ENCODE results near the gene CABP2. TPM values are rescaled to one million over a fixed set of nuclear protein-coding genes. Genes with fewer than 3 reads are reported as not detected.

Gene CABP2
- total RNA-seq: not detected in 2 replicates

DNA sequence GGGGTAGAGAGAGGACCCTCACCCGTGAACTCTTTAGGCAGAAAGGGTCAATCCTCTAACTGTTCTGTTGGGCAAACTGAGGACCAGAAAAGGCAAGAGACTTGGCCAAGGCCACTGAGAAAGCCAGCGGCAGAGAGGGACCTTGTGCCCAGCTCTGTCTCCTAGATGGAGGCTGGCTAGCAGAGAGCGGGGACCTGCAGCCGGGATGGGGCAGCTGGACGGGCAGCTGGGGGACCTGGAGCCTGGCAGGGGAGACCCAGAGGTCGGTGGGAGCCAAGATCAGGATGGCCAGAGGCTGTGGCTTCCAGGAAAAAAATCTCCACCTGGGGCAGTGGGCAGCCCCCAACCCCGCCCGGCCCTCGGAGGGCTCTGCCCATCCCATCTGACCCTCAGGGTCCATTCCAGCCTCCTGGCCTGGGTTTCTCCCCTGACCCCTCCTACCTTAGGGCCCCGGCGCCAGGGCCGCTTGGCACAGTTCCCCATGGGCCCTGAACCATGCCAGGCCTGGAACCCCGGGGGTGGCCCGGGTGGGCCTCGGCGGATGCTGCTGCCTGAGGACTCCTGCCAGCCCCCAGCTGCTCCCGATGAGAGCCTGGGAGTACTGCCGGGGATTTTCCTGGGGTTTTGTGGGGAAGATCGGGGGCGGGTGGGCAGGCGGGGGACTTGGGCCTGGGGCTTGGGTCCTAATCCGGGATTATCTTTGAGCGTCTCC is at the start of gene CABP2:
Gene CABP2 (minus strand): TSS at position 603 of the 712 bp plus-strand sequence. CDS start 120 bp downstream, at position 483.
- TF ChIP-seq, protein P1, sequence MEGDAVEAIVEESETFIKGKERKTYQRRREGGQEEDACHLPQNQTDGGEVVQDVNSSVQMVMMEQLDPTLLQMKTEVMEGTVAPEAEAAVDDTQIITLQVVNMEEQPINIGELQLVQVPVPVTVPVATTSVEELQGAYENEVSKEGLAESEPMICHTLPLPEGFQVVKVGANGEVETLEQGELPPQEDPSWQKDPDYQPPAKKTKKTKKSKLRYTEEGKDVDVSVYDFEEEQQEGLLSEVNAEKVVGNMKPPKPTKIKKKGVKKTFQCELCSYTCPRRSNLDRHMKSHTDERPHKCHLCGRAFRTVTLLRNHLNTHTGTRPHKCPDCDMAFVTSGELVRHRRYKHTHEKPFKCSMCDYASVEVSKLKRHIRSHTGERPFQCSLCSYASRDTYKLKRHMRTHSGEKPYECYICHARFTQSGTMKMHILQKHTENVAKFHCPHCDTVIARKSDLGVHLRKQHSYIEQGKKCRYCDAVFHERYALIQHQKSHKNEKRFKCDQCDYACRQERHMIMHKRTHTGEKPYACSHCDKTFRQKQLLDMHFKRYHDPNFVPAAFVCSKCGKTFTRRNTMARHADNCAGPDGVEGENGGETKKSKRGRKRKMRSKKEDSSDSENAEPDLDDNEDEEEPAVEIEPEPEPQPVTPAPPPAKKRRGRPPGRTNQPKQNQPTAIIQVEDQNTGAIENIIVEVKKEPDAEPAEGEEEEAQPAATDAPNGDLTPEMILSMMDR (IDR thresholded peaks at IDR 0.05; ENCODE audit: extremely low read depth, low read depth, low read length): no peak
- no peak within 1 kb of the TSS for H3K27ac ChIP-seq (ENCODE audit: low read depth, low read length)
- DNase-seq (ENCODE audit: insufficient read length, low spot score, missing footprints): peak; percentile 59
- no peak within 1 kb of the TSS for H3K4me3 ChIP-seq (ENCODE audit: insufficient read depth, low read length)
- H3K27me3 ChIP-seq (ENCODE audit: insufficient read depth, low read length): peaks cover 5% of the 10 kb centered on the region
- H2AFZ ChIP-seq (ENCODE audit: low read length): no peak within 1 kb of the TSS
- no peaks in the 10 kb centered on the region for H3K36me3 ChIP-seq (ENCODE audit: insufficient read depth, low read length)
- no peaks in the 10 kb centered on the region for H3K9me3 ChIP-seq (ENCODE audit: low read depth, low read length)
- no peak within 1 kb of the TSS for H3K4me2 ChIP-seq (ENCODE audit: insufficient read depth, low read length)
- no peaks in the 10 kb centered on the region for H4K20me1 ChIP-seq (ENCODE audit: insufficient read depth, low read length)
- no peaks in the 10 kb centered on the region for H3K4me1 ChIP-seq (ENCODE audit: insufficient read depth, low read length)
- no peaks in the 10 kb centered on the region for H3K79me2 ChIP-seq (ENCODE audit: insufficient read depth, low read length)

DNA sequence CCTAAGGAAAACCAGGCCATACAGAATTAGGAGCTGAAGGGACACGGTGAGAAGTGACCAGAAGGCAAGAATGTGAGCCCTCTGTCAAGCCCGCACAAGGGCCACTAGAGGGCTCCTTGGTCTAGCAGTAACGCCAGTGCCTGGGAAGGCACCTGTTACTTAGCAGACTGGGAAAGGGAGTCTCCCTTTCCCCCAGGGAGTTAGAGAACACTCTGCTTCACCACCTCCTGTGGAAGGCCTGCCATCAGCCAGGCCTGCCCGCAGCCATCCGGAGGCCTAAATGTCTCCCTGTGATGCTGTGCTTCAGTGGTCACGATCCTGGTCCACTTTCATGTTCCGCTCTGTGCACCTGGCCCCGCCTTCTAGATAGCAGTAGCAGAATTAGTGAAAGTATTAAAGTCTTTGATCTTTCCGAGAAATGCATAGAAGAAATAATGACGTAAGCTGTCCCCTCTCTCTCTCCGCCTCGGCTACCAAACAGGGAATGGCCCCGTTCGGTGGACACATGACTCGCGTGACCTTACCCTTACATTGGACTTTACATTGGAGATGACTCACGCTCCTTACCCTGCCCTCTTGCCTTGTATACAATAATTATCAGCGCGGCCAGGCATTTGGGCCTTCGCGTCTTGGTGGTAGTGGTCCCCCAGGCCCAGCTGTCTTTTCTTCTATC is 49.6 kb upstream of the CABP2 start:
- H3K9me3 ChIP-seq (ENCODE audit: low read depth, low read length): no peaks in the 10 kb centered on the region
- H3K4me1 ChIP-seq (ENCODE audit: insufficient read depth, low read length): no peaks in the 10 kb centered on the region
- H3K27me3 ChIP-seq (ENCODE audit: insufficient read depth, low read length): peaks cover 6% of the 10 kb centered on the region
- peak; percentile 65 for DNase-seq (ENCODE audit: insufficient read length, low spot score, missing footprints)
- TF ChIP-seq, protein P1 (IDR thresholded peaks at IDR 0.05; ENCODE audit: extremely low read depth, low read depth, low read length): peak; percentile 61
- no peaks in the 10 kb centered on the region for H3K36me3 ChIP-seq (ENCODE audit: insufficient read depth, low read length)
- no peak overlapping the region for H3K27ac ChIP-seq (ENCODE audit: low read depth, low read length)
- no peaks in the 10 kb centered on the region for H3K79me2 ChIP-seq (ENCODE audit: insufficient read depth, low read length)
- no peak overlapping the region for H3K4me2 ChIP-seq (ENCODE audit: insufficient read depth, low read length)
- no peak overlapping the region for H3K4me3 ChIP-seq (ENCODE audit: insufficient read depth, low read length)
- no peak overlapping the region for H2AFZ ChIP-seq (ENCODE audit: low read length)
- no peaks in the 10 kb centered on the region for H4K20me1 ChIP-seq (ENCODE audit: insufficient read depth, low read length)

DNA sequence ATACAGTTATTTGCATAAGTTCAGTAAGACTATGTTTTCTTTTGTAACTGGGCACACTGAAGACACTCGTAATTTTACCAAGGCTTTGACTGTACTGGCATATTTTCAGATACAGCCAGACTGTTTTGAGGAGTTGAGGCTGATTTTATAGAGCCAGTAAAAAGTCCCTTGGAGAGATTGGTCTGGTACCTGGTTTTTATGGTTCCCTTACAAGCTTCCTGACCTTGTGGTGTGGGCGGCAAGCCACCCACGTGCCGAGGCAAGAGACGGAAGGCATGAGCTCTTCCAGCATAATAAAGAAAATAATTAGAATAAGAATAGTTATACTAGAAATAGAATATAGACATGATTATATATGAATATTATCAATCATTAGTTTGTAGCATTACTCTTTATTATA is 49.1 kb upstream of the CABP2 start:
- no peaks in the 10 kb centered on the region for H3K36me3 ChIP-seq (ENCODE audit: insufficient read depth, low read length)
- no peaks in the 10 kb centered on the region for H4K20me1 ChIP-seq (ENCODE audit: insufficient read depth, low read length)
- no peak overlapping the region for H3K27ac ChIP-seq (ENCODE audit: low read depth, low read length)
- no peak overlapping the region for H2AFZ ChIP-seq (ENCODE audit: low read length)
- H3K4me3 ChIP-seq (ENCODE audit: insufficient read depth, low read length): no peak overlapping the region
- H3K4me1 ChIP-seq (ENCODE audit: insufficient read depth, low read length): no peaks in the 10 kb centered on the region
- H3K27me3 ChIP-seq (ENCODE audit: insufficient read depth, low read length): peaks cover 3% of the 10 kb centered on the region
- H3K79me2 ChIP-seq (ENCODE audit: insufficient read depth, low read length): no peaks in the 10 kb centered on the region
- TF ChIP-seq, protein P1 (IDR thresholded peaks at IDR 0.05; ENCODE audit: extremely low read depth, low read depth, low read length): no peak
- H3K4me2 ChIP-seq (ENCODE audit: insufficient read depth, low read length): no peak overlapping the region
- no peak for DNase-seq (ENCODE audit: insufficient read length, low spot score, missing footprints)
- no peaks in the 10 kb centered on the region for H3K9me3 ChIP-seq (ENCODE audit: low read depth, low read length)

DNA sequence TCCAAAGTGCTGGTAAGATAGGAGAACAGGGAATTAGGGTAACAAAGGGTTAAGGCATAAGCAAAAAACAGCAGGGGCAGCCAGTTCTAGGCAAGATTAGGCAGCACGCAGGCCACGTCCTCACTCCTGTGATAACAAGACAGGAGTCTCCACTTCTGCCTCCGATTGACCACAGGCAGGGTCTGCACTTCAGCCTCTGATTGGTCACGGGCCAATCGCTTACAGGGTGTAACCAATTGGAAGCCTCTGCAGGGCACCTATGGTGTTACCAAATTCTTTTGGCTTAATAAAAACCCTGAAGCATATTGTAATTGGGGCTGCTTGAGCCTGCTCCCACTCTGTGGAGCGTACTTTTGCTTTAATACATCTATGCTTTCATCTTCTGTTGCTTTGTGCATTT is 48.2 kb upstream of the CABP2 start:
- no peak overlapping the region for H3K4me2 ChIP-seq (ENCODE audit: insufficient read depth, low read length)
- H3K4me1 ChIP-seq (ENCODE audit: insufficient read depth, low read length): no peaks in the 10 kb centered on the region
- TF ChIP-seq, protein P1 (IDR thresholded peaks at IDR 0.05; ENCODE audit: extremely low read depth, low read depth, low read length): no peak
- no peaks in the 10 kb centered on the region for H4K20me1 ChIP-seq (ENCODE audit: insufficient read depth, low read length)
- H3K27ac ChIP-seq (ENCODE audit: low read depth, low read length): no peak overlapping the region
- H3K4me3 ChIP-seq (ENCODE audit: insufficient read depth, low read length): no peak overlapping the region
- H3K36me3 ChIP-seq (ENCODE audit: insufficient read depth, low read length): no peaks in the 10 kb centered on the region
- peaks cover 3% of the 10 kb centered on the region for H3K27me3 ChIP-seq (ENCODE audit: insufficient read depth, low read length)
- H3K9me3 ChIP-seq (ENCODE audit: low read depth, low read length): no peaks in the 10 kb centered on the region
- no peaks in the 10 kb centered on the region for H3K79me2 ChIP-seq (ENCODE audit: insufficient read depth, low read length)
- H2AFZ ChIP-seq (ENCODE audit: low read length): no peak overlapping the region
- DNase-seq (ENCODE audit: insufficient read length, low spot score, missing footprints): no peak
